A549 treated with DMSO at 1 μM for 4 hours (cell line): Measurements from ENCODE around the gene KRTAP5-11. TPM values are rescaled to one million over a fixed set of nuclear protein-coding genes. Genes with fewer than 3 reads are reported as not detected.

Experiments used
- total RNA-seq: library from RNA; stranded (reverse); fragments of 200-300 nt; extraction: Qiagen RNA extraction; gene quantifications from 5 replicates; pipeline ENCODE4 v1.2.3, GENCODE V29; 2022; ENCODE audit warnings: low read depth

KRTAP5-11 gene, protein sequence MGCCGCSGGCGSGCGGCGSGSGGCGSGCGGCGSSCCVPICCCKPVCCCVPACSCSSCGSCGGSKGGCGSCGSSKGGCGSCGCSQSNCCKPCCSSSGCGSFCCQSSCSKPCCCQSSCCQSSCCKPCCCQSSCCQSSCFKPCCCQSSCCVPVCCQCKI
- not detected in 5 replicates for total RNA-seq

DNA sequence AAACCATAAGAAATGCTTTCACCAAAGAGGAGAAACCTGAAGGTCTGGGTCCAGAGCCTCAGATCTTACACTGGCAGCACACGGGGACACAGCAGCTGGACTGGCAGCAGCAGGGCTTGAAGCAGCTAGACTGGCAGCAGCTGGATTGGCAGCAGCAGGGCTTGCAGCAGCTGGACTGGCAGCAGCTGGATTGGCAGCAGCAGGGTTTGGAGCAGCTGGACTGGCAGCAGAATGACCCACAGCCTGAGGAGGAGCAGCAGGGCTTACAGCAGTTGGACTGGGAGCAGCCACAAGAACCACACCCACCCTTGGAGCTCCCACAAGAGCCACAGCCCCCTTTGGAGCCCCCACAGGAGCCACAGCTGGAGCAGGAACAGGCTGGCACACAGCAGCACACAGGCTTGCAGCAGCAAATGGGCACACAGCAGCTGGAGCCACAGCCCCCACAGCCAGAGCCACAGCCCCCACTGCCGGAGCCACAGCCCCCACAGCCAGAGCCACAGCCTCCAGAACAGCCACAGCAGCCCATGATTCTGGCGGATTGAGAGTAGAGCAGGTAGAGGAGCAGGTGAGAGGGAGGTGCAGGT is at the start of gene KRTAP5-11:
KRTAP5-11 (minus strand) TSS at position 567 of the 587 bp plus-strand sequence; CDS start at position 529, 38 bp downstream.

DNA sequence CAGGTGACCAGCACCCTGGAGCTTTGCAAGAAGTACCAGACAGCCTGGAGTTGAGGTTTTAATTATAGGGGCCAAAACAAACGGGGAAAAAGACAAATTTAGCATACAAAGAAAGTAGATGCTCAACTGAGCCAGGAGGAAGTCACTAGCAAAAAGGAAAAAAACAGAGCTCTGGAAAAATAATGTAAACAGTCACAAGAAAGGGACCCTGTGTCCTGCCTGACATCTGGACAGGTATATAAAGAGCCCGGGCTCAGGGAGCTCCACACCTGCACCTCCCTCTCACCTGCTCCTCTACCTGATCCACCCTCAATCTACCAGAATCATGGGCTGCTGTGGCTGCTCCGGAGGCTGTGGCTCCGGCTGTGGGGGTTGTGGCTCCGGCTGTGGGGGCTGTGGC is 17.4 kb downstream of the KRTAP5-11 start, which contains the start of gene KRTAP5-10:
KRTAP5-10 (plus strand) TSS at position 301 of the 400 bp plus-strand sequence; CDS start at position 326, 25 bp downstream.

DNA sequence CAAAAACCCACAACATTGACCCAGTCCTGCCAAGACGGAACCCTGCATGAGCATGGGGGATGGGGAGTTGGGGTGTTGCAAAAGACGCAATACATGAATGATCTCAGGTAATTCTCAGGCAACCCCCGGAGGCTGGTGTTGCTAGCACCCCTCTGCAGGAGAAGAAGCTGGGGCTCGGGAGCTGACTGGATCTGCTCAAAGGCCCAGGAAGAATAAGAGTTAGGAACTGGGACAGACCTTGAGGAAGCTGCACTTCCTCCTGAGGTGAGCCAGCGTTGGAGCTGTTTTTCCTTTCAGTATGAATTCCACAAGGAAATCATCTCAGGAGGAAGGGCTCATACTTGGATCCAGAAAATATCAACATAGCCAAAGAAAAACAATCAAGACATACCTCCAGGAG is 34.6 kb downstream of the KRTAP5-11 start, which contains the start of gene KRTAP5-9:
KRTAP5-9 (plus strand) TSS at position 301 of the 400 bp plus-strand sequence. CDS start 238 bp downstream, outside the sequence.

DNA sequence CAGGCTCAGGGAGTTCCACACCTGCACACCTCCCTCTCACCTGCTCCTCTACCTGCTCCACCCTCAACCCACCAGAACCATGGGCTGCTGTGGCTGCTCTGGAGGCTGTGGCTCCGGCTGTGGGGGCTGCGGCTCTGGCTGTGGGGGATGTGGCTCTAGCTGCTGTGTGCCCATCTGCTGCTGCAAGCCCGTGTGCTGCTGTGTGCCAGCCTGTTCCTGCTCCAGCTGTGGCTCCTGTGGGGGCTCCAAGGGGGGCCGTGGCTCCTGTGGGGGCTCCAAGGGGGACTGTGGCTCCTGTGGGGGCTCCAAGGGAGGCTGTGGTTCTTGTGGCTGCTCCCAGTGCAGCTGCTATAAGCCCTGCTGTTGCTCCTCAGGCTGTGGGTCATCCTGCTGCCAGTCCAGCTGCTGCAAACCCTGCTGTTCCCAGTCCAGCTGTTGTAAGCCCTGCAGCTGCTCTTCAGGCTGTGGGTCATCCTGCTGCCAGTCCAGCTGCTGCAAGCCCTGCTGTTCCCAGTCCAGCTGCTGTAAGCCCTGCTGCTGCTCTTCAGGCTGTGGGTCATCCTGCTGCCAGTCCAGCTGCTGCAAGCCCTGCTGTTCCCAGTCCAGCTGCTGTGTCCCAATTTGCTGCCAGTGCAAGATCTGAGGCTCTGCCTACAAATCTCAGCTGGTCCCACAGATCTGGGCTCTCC is 44.6 kb downstream of the KRTAP5-11 start, which contains the start of gene KRTAP5-8:
KRTAP5-8 (plus strand) TSS at position 49 of the 689 bp plus-strand sequence; CDS start at position 80, 31 bp downstream.

Other genes starting within 250 kb of the KRTAP5-11 start
- 51.5 to 54.3 TPM (median 53.4 TPM) in 5 replicates for gene DHCR7, start 134.5 kb downstream of the KRTAP5-11 start, total RNA-seq
- gene NADSYN1, start 129.7 kb downstream of the KRTAP5-11 start, total RNA-seq, result 42.8 to 49.8 TPM (median 46.8 TPM) in 5 replicates
- gene KRTAP5-7, start 55.6 kb downstream of the KRTAP5-11 start, total RNA-seq, result not detected in 5 replicates
- gene KRTAP5-8, start 44.9 kb downstream of the KRTAP5-11 start, total RNA-seq, result not detected in 5 replicates
- gene KRTAP5-9, start 34.5 kb downstream of the KRTAP5-11 start, total RNA-seq, result not detected in 5 replicates
- not detected in 5 replicates for gene KRTAP5-10, start 17.3 kb downstream of the KRTAP5-11 start, total RNA-seq